ENCODE results near the gene MED12.

MED12 gene

DNA sequence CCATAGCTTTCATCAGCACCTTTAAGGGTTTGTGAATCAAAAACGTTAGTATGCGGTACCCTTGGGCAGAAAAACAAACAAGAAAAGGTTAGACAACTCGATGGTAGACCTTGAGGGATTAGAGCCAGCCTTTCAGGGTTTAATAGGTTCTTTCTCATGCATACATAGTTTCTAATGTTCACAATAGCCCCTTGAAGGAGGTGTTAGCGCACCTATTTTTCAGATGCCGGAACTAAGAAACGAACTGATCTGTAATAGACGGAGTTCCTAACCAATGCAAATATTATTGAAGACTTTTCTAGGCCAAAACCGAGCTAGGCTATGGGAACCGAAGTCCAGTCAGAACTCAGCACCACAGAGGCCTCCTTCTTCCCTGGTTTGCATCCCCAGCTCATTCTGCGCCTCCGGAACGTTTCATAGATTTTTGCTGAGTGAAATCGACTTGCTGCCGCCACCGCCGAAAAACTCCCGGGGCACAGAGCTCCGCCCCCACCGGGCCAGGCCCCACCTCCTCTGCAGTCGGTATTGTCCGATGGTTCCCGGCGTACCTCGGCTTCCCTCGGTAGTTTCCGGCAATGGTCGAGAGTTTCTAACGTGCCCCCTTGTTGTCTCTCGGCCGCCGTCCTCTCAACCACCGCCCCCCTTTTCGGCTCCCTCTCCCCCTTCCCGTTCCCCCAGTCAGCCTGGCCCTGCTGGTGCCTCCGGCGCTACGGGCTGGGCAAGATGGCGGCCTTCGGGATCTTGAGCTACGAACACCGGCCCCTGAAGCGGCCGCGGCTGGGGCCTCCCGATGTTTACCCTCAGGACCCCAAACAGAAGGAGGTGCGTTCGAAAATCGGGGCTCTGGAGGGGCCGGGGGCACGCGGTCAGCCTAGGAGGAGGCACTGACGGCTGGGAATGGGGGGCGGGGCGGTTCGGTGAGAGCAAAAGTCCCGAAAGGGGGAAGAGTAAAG is at the start of gene MED12:
Gene MED12, plus strand, starts transcription at position 565 of the 953 bp plus-strand sequence. Its CDS starts 159 bp downstream, at position 724.
- DNase-seq, result peak; percentile 56

DNA sequence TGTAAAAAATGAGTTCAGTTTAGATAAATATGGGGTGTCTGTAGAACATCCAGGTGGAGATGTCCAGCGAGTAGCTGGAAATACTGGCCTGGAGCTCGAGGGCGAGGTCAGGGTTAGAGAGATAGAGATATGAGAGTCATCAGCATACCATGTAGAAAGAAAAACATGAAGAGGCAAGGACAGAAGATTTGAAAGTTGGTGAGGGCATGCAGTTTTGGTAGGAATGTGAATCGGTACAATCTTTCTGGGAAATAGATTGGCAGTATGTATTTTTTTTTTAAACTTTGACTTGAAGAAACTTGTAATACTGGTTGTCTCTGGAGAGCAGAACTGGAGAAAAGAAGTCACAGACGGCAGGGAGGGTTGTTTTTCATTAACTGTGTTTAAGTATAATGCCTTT is 47.9 kb upstream of the MED12 start:
- DNase-seq, result no peak

DNA sequence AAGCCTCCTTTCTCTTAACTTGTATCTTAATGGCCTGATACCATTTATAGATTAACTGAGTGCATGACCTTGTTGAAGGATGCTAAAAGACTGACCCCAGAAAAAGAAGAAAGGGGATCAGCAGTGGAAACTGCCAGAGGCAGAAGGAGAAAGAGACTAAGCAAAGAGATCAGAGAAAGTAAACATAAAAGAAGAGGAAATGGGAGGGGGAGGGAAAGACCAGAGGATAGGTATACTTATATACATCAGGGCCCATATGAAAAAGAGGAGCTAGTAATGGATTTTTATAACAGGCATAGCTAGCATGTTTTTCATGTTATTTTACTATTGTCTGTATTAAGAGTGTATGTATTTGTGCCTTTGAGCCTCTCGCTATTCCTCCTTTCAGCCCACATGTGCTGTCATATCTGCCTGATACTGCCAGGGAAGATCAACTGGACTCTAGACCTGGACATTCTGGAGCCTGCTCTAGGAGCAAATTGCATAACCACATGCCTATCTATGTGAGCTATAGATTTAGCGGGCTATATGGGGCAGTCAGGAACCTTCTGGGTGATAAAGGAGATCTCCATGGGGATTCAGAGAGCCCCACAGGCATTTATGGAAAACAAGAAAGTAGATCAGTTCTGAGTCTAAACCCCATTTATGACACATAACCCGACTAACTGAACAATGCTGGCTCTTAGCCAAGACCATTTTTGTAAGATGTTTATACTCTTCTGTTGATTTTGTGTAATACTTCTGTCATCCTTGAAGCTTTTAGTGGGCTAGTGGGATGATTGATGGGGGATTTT is 36.9 kb upstream of the MED12 start:
- DNase-seq, result no peak

GRCh38 chrX:71082124-71082647 is 36.2 kb upstream of the MED12 start:
- DNase-seq, result no peak

- DNase-seq, result no peak
Observed at GRCh38 chrX:71082822-71083221, 35.6 kb upstream of the MED12 start.

DNA sequence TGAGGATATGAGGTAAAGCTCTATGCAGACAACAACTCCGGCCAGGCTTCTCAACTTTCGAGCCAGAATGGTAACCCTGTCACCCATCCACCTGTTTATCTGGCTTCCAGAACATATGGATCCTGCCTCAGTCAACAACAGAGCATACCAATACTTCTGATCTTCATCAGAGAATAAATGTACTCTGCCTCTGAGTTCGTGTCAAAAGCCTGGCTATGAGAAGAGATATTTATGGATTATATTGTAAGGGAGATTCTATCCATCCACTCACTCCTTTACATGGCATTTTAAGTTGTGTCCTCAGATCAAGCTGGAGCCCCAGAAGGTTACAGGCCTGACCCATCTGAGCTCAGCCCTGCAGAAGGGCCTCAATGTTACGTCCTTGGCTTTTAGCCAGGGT is 32.5 kb upstream of the MED12 start:
- DNase-seq, result no peak

DNA sequence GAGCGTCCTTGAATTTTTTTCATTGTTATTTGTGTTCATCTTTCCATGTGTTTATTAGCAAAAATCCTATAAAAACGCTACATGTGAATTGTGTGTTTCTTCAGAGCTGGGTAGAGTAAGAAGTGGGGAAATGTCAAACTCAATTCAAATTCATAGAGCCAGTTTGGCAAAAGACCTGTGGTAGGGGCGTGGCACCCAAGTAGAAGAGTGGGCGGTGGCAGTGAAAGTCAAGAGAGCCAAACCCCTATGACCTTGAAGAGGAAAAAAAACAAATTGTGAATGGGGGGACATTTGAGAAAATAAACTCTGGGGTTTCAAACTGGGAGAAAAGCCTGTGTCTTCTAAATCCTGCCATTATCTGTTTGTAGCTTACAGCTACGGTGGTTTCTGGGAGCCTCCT is 27.1 kb upstream of the MED12 start:
- DNase-seq, result no peak

DNA sequence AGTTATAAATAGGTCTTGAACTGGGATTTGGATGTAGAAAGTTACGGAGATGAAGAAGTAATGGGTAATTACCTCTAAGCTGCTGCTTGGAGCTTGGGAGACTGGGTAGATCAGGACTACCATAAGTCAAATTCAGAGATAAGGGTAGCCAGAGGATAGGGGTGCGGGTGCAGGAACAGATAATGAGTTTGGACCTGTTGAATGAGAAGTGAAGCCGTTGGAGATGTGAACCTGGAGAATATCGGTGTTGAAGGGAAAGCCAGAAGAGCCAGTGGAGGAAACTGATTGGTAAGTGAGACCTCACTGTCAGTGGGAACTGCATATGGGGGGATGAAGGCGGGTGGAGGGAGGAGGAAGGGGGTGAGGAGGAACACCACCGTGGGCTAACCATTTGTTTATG is 23.4 kb upstream of the MED12 start:
- DNase-seq, result no peak

DNA sequence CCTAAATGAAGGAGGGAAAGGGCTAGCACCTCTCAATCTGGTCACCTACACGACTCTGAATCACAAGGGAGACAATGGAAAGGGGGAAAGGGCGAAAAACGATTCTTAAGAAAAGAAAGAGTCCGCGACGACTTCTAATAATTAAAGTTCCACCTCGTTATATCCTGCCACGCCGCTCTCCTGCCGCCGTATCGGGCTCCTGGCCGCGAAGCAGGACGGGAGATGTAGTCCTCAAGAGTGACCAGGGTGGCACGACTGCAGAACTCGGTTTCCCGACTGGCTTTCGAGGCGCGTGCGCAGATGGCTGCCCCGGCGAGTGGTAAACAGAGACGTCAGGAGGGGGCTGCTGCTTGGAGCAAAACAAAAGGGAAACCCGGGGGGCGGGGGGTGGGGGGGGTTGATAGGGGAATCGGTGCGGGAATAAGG is 22.8 kb upstream of the MED12 start, which contains the start of gene FOXO4:
Gene FOXO4, plus strand, starts transcription at position 297 of the 426 bp plus-strand sequence. CDS start 678 bp downstream, outside the sequence.
- peak; percentile 61 for DNase-seq

DNA sequence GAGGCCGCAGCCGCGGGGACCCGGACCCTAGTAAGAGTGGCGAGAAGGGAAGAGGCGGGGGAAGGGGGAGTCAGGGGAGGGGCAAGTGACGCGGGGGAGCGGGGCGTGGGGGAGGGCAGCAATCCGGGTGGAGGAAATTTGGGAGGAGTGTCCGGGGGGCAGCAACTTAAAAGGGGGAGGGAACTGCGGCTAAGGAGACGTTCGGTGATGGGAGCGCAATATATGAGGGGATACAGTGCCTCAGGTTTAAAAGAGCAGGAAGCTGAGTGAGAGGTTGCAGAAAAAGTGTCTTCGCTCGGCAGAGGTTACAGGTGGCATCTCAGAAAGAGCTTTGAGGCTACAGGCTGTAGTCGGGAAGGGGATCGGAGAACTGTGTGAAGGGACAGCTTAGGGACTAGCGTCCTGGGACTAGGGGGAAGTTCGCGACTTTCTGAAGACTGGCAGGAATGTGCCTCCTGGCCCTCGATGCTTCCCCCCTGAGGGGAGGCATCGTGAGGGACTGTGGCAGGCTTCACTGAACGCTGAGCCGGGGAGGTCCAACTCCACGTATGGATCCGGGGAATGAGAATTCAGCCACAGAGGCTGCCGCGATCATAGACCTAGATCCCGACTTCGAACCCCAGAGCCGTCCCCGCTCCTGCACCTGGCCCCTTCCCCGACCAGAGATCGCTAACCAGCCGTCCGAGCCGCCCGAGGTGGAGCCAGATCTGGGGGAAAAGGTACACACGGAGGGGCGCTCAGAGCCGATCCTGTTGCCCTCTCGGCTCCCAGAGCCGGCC is 22.2 kb upstream of the MED12 start:
- DNase-seq, result peak; percentile 27

GRCh38 chrX:71096760-71097032 is 21.7 kb upstream of the MED12 start:
- no peak for DNase-seq

GRCh38 chrX:71098302-71098701 is 20.1 kb upstream of the MED12 start:
- DNase-seq, result no peak

DNA sequence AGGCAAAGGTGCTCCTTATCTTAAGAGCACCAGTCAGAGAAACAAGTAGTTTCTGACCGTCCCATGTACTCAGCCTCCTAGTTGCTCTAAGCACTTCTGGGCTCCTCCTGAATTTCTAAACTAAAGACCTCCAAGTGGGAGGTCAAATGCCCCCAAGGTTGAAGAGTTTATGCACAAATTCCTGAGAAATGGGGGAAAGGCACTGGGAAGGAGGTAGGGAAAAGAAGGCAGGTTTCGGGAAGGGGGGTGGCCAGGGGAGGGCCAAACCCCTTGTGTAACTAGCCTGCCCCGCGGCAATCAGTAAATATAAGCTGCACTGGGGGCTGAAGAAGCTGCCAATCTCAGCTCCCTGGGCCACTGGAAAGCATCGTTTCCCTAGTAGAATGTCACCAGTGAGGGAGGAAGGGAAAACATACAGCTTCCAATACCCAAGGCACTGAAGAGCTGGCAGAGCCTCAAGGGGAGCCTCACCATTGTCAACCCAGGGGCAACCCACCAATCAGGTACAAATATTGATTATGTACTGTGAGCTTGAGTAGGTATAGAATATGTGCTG is 19.4 kb upstream of the MED12 start:
- no peak for DNase-seq

GRCh38 chrX:71099736-71100135 is 18.7 kb upstream of the MED12 start:
- no peak for DNase-seq

GRCh38 chrX:71100581-71101505 is 17.6 kb upstream of the MED12 start:
- DNase-seq, result no peak

DNA sequence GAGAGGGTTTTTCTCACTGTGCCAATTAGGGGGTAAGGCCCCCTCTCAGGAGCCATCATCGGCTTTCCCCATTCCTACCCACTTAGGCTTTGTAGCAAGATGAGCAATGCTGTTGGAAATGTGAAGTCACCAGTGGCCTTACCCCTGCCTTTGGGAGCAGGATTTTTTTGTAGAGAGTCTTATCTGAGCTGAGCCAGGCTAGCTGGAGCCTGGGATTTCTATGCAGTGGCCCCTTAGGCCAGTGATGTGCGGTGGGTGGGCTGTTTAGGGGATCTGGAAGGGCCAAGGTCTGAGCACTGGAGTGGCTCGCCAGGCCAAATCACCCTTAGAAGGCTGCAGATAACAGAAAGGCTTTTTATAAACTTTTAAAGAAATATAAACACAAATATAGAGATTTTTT is 16.1 kb upstream of the MED12 start:
- no peak for DNase-seq

DNA sequence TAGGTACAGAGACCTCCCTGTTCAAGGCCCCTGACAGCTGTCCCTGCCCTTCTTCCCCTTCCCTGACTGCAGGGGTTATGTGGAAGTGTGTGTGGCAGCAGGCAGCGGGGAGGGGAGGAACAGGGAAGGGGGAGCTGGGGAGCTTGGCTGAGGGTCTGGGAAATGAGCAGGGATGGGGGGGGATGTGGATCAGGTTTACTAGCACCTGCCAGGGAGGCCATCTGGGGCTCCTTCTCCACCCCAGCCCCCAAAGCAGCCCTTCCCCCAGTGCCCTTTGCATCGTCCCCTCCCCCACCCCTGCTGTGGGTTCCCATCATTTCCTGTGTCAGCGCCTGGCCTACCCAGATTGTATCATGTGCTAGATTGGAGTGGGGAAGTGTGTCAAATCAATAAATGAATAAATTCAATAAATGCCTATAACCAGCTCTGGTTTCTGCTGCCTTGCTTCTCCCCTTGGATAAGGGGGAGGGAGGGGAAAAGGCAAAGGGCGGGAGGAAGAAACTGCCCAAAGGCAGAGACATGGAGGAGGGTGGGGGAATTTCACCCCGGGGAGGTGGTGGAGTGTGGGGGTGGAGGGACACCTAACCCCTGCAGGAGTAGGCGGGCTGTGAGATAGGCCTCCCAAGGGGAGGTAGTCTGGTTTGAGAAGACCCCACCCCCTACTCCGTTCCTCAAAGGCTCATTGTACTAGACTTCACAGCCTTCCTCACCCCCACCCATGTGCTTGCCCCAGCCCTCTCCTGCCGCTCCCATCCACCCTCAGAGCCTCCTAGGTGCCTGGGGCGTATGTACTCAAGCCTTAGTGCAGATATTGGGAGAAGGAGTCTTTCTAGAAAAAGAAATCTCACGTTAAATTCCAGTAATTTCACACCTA is 15.0 kb upstream of the MED12 start:
- DNase-seq, result no peak

- no peak for DNase-seq
Observed at GRCh38 chrX:71105628-71106027, 12.8 kb upstream of the MED12 start.

GRCh38 chrX:71106427-71106826 is 12.0 kb upstream of the MED12 start, which contains the start of gene CXorf65:
CXorf65 (minus strand) TSS chrX:71106740; CDS start chrX:71106556, 184 bp downstream.
- DNase-seq, result no peak

DNA sequence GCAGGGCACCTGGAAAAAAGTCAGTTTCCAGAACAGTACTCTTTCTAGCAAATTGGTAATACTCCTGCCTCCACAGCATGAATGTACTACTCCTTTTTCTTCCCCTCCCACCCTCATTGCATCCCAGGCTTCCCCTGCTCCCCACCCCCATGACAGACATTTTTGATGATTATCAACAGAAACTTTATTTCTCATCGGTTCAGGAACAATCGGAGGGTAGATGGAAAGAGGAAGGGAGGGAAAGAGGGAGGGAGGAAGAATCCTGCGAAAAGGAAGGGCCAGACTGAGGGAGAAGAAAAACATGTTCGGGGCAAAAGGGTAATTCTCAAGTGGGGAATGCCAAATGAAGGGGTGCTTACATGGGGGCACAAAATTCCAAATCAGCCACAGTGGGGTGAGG is 11.2 kb upstream of the MED12 start:
- no peak for DNase-seq
